Stimulated activated naive CD4-positive, alpha-beta T cell (primary cell): ENCODE data around the gene CRHR1.
"Not testable (repeated sequence)": the region's sequence is repeated elsewhere in the genome, so short reads cannot be mapped to it uniquely, and the experiment has no call there.

ENCODE experiments used
- DNase-seq, 6 experiments: peaks; one replicate each; lab custom pipeline; 2025; lab: John Stamatoyannopoulos, UW

Gene CRHR1

DNA sequence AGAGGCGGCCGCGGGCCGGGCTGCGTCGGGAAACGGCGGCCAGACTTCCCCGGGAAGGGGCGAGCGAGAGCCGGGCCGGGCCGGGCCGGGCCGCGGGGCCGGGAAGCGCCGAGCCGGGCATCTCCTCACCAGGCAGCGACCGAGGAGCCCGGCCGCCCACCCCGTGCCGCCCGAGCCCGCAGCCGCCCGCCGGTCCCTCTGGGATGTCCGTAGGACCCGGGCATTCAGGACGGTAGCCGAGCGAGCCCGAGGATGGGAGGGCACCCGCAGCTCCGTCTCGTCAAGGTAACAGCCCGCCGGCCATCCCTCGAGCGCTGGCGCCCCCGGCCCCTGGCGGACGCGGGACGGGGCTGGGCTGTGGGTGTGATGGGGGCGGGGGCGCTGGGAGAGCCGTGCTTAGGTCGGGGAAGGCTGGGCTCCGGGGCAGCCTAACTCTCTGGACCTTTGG is at the start of gene CRHR1:
TSS of gene CRHR1 (plus strand) at position 28 of the 448 bp plus-strand sequence. CDS start at position 253, 225 bp downstream.
- no peak for DNase-seq

GRCh38 chr17:45734598-45734997 is 49.5 kb upstream of the CRHR1 start:
- DNase-seq: no peak

DNA sequence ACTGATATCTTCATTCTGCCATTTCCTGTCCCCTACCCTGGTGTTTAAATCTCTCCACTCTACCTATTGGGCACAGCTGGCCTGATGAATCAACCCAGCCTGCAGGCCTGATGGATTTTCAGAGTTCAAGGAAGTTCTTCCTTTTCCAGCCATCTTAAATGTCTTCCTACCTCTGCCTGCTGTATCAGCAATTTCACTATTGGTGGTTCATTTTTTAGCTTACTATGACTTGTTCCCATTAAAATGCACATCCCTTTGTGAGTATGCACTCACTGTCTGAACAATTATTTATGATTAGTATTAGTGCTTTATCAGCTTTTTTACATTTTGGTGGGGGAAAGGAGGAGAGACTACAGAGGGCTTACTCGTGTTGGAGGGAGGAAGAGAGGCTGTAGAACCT is 48.6 kb upstream of the CRHR1 start:
- no peak for DNase-seq

- no peak for DNase-seq
These were observed 44.3 kb upstream of the CRHR1 start for GRCh38 chr17:45739786-45740185.

DNA sequence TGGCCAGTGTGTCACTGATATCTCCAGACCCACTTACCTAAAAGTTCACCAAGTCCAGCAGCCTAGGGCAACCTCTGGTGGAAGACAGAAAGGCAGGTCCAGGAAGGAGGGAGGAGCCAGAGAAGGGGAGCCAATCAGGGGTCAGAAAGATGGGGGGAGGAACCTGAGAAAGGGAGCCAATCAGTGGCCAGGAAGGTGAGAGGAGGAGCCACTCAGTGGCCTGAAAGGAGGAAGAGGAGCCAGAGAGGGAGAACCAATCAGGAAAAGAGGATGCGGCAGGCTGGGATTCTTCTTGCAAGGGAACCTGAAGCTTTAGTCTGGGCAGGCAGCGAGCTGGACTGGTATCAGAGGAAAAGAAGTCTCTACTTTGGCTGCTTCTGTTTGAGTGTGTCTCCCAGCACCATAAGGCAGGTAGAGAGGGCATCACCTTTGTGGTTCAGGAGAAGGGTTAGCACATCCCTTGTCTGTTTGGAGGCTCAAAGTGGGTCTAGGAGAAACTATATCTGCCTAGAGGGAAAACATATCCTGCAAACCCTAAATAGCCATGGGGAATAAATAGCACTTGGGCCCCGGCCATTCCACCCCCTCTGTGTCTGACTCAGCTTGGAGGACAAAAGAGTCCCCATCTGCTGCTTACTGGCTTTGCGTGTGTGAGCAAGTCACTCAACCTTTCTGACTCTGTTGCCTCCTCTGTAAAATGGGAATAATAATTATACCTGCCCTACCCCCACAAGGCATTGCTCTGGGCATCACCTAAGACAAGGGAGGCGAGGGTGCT is 43.4 kb upstream of the CRHR1 start:
- peak in 1 of 6 experiments; percentile 5 for DNase-seq

DNA sequence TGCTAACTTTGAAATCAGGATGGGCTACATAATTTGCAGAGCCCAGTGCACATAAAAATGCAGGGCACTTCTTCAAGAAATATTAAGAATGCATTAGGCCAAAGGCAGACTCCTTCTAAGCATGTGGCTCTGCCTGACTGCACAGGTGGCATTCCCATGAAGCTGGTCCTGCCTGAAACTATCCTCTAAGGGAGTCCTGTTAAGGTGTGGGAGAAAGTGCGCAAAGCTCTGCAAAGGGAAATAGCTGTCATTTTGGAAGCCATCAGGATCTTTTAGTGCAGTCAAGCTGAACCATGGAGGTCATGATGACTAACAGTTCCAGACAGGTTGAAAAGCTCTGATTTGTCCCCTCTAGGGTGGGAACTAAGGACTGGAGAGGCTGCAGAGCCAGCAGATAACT is 41.9 kb upstream of the CRHR1 start:
- DNase-seq: no peak

DNA sequence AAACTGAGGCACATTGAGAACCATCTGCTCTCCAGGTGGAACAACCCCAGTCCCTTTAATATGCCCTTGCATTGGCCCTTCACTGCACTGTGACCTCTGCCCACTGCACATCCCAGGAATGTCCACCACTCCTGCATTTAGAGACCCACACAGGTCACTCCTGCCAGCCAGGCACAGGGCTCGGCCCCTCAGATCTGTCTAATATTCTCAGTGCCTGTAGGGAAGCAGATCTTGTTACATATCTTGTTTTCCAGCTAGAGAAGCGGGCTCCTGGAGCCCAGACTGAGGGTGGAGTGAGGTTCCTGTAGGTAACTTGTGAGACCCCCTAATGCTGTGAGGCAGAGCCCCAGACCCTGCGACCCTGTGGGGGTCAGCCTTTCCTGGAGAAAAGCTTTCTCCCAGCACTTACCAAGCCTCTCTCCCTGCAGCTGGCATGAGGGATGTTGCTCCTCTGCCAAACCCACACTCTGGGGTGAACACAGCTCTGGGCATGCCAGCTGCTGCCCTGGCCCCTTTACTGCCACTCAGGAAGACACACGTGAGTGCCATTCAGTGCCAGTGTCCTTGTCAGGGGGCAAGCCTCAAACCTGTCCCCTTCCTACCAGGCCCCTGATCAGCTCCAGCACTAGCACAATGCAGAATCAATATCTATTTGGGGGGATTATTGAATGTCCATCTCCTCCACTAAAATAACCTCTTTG is 40.3 kb upstream of the CRHR1 start:
- no peak for DNase-seq

DNA sequence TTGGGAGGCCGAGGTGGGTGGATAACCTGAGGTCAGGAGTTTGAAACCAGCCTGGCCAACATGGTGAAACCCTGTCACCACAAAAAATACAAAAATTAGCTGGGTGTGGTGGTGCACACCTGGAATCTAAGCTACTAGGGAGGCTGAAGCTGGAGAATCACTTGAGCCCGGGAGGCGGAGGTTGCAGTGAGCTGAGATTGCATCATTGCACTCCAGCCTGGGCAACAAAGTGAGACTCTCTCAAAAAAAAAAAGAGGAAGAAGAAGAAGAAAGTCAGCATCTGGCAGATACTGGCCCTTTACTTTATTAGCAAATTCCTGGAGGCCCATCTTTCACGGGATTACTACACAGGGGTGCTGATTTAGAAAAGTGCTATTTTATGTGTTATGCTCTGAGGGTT is 39.3 kb upstream of the CRHR1 start:
- DNase-seq: not testable (repeated sequence)

- no peak for DNase-seq
These were observed 38.3 kb upstream of the CRHR1 start for GRCh38 chr17:45745601-45746494.

GRCh38 chr17:45747911-45748310 is 36.2 kb upstream of the CRHR1 start:
- DNase-seq: no peak

DNA sequence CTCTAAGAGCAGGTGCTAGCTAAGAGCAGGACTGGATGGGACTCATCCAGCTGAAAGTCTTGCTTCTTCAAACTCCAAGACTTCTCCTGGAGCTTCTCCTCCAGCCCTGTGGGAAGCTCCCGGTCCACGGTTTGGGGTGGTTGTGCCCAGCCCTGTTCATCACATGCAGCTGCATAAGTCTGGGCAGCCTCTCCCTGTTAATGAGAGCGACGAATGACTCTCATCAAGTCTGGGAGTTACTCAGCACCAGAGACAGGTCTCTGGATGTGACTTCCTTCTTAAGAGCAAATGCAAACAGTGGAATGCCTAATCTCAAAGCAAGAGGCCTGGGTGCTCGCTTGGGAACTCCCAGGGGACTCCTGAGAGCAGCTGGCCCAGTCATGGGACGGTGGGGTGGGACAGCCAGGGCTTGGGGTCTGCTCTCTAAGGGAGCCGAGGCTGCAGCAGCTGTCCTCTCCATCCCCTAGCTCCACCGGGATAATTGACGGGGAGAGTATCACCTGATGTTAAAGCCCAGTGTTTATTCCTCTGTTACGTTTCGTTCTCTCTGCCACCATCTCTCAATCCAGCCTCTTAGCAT is 35.3 kb upstream of the CRHR1 start:
- DNase-seq: no peak

- no peak for DNase-seq
These were observed 34.2 kb upstream of the CRHR1 start for GRCh38 chr17:45749831-45750335.

GRCh38 chr17:45750779-45751440 is 33.2 kb upstream of the CRHR1 start:
- DNase-seq: no peak

DNA sequence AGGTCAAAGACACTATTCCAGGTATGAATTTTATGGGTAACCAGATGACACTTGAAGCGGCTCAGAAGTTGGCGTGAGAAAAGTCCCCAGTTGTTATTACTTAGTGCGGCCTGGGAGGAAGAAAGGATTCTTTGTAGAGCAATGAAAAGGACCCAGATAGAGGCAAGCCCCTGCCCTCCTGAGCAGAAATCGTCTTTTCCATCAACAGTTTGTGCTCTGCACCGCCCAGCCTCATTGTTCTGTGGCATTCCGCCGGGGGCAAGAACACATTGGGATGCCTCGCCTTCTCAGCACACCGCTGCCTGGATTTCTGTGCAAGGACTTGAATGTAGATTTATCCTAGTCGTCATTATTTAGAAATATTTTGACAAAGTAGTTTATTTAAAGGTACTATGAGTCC is 32.7 kb upstream of the CRHR1 start:
- no peak for DNase-seq

DNA sequence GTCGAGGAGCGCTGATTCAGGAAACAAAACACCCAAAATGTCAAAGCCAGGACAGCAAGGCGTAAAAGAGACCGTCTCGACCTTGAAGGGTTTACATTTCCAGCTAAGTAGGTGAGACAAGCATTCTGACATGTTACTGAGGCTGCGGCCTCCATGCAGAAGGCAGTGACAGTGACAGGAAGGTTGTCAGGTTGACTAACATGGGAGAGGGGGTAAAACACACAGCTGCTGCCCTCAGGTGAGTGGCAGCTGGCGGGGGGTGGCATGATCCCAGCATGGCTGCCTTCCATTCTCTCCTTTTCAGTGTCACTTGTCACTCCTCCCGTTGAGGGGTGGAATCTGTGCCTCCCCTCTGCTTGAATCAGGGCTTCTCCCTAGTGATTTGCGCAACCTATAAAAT is 31.9 kb upstream of the CRHR1 start:
- DNase-seq: no peak

DNA sequence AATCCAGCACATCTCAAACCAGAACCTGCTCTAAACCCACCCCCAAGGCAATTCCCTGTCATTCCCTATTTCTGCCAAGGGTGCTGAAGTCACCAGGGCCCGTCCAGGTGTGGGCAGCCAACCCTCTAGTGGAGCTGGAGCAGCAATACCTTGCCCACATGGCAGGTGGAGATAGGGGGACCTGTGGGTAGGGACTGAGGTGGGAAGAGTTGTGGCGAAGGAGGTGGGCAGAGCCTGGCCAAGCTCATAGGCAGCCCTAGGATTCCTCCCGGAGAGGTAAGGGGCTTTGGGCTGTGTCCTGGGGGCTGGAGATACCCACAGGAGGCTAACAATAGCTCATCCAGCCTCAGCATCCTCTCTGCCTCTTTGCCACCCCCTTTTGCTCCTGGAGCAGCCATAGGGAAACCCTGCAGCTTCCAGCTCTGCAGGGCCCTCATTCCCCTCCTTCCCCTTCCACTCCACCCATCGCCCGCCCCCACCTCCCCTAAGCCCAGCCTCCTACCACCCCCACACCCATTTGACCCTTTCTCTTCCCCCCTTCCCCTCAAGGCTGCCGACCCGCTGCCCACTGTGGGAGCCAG is 30.4 kb upstream of the CRHR1 start:
- no peak for DNase-seq

GRCh38 chr17:45755050-45755449 is 29.1 kb upstream of the CRHR1 start:
- no peak for DNase-seq

DNA sequence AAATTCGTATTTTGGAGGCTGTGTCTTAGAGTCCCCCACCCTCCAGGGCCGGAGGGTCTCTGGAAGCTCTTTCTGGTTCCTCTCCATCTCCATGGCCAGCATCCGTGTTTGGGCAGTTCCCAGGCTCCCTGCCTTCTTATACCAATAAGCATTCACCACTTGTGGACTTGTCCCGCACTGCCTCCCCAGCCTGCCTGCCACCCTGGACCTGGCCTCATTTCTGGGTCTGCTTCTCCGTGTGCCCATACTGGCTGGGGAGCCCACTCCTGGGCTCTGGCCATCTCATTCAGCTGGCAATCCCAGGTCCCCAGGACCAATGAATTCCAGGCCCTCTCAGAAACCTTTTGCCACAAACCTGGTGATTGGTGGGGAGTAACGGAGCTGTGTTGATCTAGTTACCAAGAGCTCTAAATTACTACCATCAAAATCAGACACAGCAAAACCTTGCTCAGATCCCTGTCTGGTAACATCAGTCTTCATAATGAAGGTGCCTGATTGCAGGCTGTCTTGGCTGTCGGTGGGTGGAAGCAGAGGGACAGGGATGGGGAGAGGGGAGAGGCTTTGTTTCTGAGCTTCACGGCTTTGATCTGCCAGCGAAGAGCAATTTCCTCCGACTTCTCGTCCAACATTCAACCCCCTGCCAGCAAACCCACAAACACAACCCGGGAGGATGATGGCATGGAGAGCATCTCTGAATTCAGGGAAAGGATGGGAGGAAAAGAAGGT is 27.7 kb upstream of the CRHR1 start:
- no peak for DNase-seq

DNA sequence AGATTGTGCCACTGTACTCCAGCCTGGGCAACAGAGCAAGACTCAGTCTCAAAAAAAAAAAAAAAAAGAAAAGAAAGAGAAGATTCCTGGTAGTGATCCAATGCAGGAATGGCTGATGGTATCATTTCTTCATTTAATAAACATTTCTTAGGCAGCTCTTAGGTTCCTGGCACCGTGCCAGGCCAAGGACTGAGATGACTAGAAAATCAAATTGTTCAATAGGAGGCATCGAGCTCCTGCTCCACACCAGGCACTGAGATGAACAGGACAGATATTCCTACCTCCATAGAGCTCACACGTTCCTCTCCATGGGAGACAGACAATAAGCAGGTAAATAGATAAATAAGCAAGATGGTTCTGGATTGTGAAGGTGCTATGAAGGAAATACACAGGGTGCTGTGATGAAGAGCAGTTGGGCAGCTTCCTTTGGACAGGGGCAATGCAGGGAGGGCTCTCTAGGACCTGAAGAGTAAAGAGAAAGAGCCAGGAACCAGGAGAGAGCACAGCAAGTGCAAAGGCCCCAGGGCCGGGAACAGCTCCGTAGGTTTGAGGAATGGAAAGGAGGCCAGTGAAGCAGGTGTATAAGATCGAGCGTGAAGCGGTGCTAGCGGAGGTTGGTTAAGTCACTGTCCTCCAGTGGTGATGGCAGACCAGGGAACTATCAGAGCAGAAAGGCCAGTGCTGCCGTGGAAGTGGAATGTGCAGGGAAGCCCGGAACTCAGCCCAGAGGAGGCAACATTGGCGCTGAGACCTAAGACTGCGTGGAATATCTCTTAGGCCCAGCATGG is 26.5 kb upstream of the CRHR1 start:
- no peak for DNase-seq
